Neural cell (in vitro differentiated cells): Measurements from ENCODE around the gene CPNE6.

Experiments used
- EP300 ChIP-seq: fragments of 450-650 bp; conservative IDR thresholded peaks from 2 replicates; pipeline ENCODE4 v1.6.1; 2014; ENCODE audit warnings: antibody characterized with exemption, mild to moderate bottlenecking, moderate library complexity; ENCODE audit not compliant: poor library complexity, severe bottlenecking
- EZH2 ChIP-seq: fragments of 200-600, 300-800 bp; shearing (Covaris generic), sonication (generic); IDR thresholded peaks from 2 replicates; pipeline ENCODE4 v1.6.1; 2014; ENCODE audit warnings: antibody characterized with exemption, low read length, borderline replicate concordance, mild to moderate bottlenecking; ENCODE audit not compliant: insufficient read depth, poor library complexity, severe bottlenecking
- MXI1 ChIP-seq: fragments of 450-650 bp; conservative IDR thresholded peaks from 2 replicates; pipeline ENCODE4 v1.6.1; 2014; ENCODE audit warnings: antibody characterized with exemption, mild to moderate bottlenecking; ENCODE audit not compliant: poor library complexity, severe bottlenecking
- POLR2AphosphoS5 ChIP-seq: IDR thresholded peaks from 2 replicates; pipeline ENCODE4 v1.6.1; 2012
- SMC3 ChIP-seq: fragments of 450-650 bp; conservative IDR thresholded peaks from 2 replicates; pipeline ENCODE4 v1.6.1; 2014; ENCODE audit warnings: antibody characterized with exemption, mild to moderate bottlenecking, moderate library complexity; ENCODE audit not compliant: poor library complexity
- TAF1 ChIP-seq: IDR thresholded peaks from 2 replicates; pipeline ENCODE4 v1.6.1; 2012; ENCODE audit warnings: low read depth
- TF ChIP-seq, protein P1 (sequence below): fragments of 450-650 bp; IDR thresholded peaks from 2 replicates; pipeline ENCODE4 v1.5.1; 2014; ENCODE audit warnings: antibody characterized with exemption, mild to moderate bottlenecking, moderate library complexity; ENCODE audit not compliant: poor library complexity, severe bottlenecking

DNA sequence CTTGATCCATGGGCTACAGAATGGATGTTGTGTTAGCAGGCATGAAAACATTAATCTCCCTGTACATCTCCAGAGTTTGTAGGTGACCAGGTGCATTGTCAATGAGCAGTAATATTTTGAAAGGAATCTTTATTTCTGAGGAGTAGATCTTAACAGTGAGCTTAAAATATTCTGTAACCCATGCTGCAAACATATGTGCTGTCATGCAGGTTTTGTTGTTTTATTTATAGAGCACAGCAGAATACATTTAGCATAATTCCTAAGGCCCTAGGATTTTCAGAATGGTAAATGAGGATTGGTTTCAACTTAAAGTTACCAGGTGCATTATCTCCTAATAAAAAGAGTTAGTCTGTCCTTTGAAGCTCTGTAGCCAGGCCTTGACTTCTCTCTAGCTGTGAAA lies 55.6 kb downstream of the CPNE6 start:
- TF ChIP-seq POLR2AphosphoS5: no peak
- TF ChIP-seq, protein P1, sequence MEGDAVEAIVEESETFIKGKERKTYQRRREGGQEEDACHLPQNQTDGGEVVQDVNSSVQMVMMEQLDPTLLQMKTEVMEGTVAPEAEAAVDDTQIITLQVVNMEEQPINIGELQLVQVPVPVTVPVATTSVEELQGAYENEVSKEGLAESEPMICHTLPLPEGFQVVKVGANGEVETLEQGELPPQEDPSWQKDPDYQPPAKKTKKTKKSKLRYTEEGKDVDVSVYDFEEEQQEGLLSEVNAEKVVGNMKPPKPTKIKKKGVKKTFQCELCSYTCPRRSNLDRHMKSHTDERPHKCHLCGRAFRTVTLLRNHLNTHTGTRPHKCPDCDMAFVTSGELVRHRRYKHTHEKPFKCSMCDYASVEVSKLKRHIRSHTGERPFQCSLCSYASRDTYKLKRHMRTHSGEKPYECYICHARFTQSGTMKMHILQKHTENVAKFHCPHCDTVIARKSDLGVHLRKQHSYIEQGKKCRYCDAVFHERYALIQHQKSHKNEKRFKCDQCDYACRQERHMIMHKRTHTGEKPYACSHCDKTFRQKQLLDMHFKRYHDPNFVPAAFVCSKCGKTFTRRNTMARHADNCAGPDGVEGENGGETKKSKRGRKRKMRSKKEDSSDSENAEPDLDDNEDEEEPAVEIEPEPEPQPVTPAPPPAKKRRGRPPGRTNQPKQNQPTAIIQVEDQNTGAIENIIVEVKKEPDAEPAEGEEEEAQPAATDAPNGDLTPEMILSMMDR: no peak
- no peak for TF ChIP-seq EZH2
- TF ChIP-seq SMC3: no peak
- no peak for TF ChIP-seq MXI1
- TF ChIP-seq EP300: no peak
- no peak for TF ChIP-seq TAF1
